HG03060 (cell line): Measurements from ENCODE around the gene MYCBP.
"Not testable (repeated sequence)": the region's sequence is repeated elsewhere in the genome, so short reads cannot be mapped to it uniquely, and the experiment has no call there.

Experiments
- ATAC-seq: cut with Tn5 transposase; IDR thresholded peaks from one replicate; pipeline ENCODE4 v1.9.1; 2021; ENCODE audit warnings: low read depth, moderate number of reproducible peaks; ENCODE audit not compliant: unreplicated experiment

Gene MYCBP

DNA sequence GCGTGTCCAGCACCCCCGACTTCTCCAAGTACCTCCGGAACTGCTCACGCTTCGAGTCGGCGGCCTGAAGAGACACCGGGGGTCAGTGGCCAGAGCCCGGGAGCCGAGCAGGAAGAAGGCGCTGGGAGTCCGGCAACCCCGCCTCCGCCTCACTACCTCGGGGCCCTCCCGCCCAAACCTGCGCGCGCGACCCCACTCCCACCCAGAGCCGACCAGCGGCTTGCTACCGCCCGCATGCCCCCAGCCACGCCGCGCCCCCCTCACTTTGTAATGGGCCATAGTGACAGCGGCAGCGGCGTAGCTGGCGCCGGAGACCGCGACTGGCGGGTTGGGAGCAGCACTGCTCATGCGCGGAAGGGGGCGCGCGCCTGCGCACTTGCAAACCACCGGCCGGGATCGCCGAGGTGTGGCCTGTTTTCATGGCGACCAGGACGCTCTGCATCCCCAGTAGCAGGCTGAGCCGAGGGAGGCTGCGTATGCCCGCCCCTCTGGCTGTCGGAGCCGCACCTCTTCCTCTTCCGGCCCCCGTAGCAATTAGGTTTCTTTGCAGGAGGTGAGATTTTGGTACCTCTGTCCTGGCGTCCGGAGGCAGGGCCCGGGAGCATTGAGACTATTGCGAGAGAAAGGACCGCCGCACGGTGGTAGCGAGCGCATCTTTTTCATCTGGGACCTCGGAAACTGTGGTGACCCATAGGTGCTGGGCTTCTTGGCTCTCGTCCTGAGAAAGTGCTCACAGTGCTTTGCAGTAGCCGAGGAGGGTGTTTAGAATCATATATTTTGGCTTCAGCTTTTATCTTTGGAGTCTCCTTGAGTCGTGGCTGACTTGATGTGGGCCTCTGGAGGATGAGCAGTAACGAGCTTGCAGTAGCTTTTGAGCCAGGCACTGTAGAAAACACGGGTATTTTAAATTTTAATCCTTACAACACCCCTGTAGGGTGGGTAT, at the start of gene MYCBP:
MYCBP (minus strand) TSS at position 322 of the 943 bp plus-strand sequence; CDS start at position 279, 43 bp downstream.
- ATAC-seq: peak; percentile 92

- ATAC-seq: no peak
Measured at GRCh38 chr1:38919130-38919529, 46.0 kb upstream of the MYCBP start.

GRCh38 chr1:38918568-38918967, 45.4 kb upstream of the MYCBP start:
- ATAC-seq: no peak

DNA sequence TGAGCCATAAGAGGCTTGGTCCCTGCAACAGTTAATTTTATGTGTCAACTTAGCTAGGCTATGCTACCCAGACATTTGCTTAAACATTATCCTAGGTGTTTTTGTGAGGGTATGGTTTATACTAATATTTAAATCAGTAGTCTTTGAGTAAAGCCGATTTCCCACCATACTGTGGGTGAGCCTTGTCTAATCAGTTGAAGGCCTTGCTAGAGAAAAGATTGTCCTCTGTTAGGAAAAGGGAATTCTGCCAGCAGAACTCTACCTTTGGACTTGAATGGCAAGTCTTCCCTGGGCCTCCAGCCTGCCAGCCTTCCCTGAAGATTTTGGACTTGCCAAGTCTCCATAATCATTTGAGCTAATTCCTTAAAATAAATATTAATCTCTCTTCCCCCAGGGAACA, 44.6 kb upstream of the MYCBP start:
- ATAC-seq: no peak

GRCh38 chr1:38917337-38917736, 44.2 kb upstream of the MYCBP start:
- ATAC-seq: no peak

DNA sequence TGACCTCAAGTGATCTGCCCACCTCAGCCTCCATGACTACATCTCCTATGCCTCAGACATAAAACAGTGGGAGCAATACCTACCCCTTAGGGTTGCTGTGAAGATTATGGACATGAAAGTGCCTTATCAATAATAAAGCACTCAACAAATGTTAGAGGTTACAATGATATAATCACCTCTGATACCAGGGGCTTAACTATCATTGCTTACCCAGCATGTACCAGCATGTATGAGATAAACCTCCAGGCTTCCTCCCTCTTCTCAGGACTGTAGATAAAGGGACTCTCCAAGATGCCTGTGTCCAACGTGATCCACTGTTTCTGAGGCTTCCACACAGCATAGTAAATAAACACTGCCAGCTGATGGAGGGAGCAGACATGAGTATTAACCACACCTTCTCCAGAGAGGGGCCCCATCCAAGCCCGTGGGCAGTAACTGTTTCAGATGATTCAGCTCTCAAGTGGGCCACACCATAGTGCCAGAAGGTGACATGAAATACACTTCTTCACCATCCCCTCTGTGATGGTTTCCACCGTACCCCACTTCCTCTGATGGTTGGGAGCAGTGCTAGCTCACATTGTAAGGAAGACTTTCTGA, 42.3 kb upstream of the MYCBP start:
- ATAC-seq: no peak

DNA sequence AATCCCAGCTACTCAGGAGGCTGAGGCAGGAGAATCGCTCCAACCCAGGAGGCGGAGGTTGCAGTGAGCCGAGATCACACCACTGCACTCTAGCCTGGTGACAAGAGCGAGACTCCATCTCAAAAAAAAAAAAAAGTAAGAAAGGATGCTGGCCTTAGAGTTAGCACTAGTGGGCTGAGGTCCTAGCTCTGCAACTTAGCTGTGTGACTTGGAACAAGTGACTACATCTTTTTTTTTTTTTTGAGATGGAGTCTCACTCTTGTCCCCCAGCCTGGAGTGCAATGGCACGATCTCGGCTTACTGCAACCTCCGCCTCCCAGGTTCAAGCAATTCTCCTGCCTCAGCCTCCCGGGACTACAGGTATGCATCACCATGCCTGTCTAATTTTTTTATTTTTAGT, 41.8 kb upstream of the MYCBP start:
- not testable (repeated sequence) for ATAC-seq

- ATAC-seq: no peak
Measured at GRCh38 chr1:38908821-38909220, 35.7 kb upstream of the MYCBP start.

- no peak for ATAC-seq
Measured at GRCh38 chr1:38905985-38906384, 32.8 kb upstream of the MYCBP start.

- ATAC-seq: no peak
Measured at GRCh38 chr1:38899560-38899959, 26.4 kb upstream of the MYCBP start.

GRCh38 chr1:38898653-38899230, 25.6 kb upstream of the MYCBP start:
- ATAC-seq: no peak

- no peak for ATAC-seq
Measured at GRCh38 chr1:38896169-38896568, 23.0 kb upstream of the MYCBP start.

GRCh38 chr1:38892976-38893375, 19.8 kb upstream of the MYCBP start:
- ATAC-seq: no peak

DNA sequence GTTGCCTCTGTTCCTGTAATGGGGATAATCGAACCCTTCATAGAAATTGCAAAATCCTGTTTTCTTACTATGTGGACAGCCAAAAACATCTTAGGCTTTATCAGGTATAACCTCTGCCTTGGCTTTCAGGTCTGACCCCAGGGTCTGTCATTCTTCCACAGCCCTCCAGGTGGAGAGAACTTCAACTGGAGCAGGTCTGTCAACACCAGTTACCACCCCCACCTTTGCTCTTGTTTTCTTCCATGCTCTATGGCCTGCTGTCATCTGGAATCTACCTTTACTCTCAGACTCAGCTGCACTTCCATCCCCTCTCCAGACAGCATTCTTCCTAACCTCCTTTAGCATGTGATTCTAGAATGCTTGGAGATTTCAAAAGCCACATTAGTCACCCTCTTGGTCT, 18.6 kb upstream of the MYCBP start:
- ATAC-seq: no peak

GRCh38 chr1:38889589-38889988, 16.4 kb upstream of the MYCBP start:
- ATAC-seq: no peak

GRCh38 chr1:38888423-38889333, 15.5 kb upstream of the MYCBP start:
- ATAC-seq: no peak

DNA sequence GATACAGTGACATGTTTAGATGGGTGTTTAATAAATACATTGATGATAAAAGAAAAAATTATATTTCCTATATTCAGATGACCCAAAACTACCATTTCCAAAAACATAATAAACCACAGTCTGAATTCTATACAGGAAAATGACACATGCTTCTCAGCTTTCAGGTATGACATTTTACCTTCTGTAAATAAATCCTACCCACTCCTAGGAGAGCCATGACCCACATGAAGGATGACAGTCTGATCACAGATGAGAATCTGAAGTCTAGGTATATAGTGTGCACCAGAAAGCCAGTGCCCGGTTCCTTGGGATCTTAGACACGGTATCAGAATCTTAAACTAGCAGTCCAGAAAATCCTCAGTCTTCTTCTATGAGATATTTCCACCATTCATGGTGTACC, 11.9 kb upstream of the MYCBP start:
- ATAC-seq: no peak

GRCh38 chr1:38881487-38881886, 8.3 kb upstream of the MYCBP start, which contains the start of gene GJA9:
Gene GJA9, minus strand, starts transcription at chr1:38881587. Its CDS starts 5,489 bp downstream, at chr1:38876098.
- no peak for ATAC-seq

DNA sequence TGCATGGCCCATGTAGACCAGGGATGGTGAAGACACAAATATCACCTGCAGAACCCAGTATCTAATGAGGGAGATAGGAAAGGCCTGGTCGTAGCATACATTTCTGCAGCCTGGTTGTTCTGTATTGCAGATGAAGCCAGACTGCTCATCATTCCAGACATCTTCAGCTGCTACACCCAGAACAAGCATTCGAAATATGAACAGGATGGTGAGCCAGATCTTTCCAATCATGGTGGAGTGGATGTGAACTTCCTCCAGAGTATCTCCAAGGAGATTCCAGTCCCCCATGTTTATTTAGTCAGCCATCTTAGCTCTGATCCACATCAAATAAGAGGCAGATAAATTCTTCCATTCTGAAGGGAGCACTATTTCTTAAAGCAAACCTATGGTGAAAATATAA, 2.7 kb upstream of the MYCBP start:
- no peak for ATAC-seq

- ATAC-seq: peak; percentile 13
Measured at GRCh38 chr1:38872401-38873026, 634 bp downstream of the MYCBP start.
